ENCODE measurements around the gene ZBTB6. TPM values are rescaled to one million over a fixed set of nuclear protein-coding genes. Genes with fewer than 3 reads are reported as not detected.

Gene ZBTB6
- total and polyA plus RNA-seq, 2 of the 4 experiments (the other 2 are of a cell fraction), result 2.6 to 11.7 TPM

GRCh38 chr9:122955961-122956360 lies 42.8 kb upstream of the ZBTB6 start:
- ChIA-PET POLR2A (ENCODE audit: unreplicated experiment) (no interaction called here), CTCF (interaction anchor here (0.7 kb wide), 1 partner anchor 43 kb away, joined by 4 read pairs; the partner anchor contains the start of gene ZBTB6)
- DNase-seq (no peak), ATAC-seq (ENCODE audit: low read depth) (no peak)
- no peak overlapping the region for H4K91ac ChIP-seq (ENCODE audit: insufficient read depth, low read depth, low read length)
- no peak overlapping the region for H2BK5ac ChIP-seq (ENCODE audit: low read depth, low read length, poor library complexity, severe bottlenecking)
- H3K14ac ChIP-seq (replicated peaks; ENCODE audit: low read depth, low read length), result no peak overlapping the region
- H3K9me3 ChIP-seq (ENCODE audit: control insufficient read depth, insufficient read depth, low read length), result no peaks in the 10 kb centered on the region
- TF ChIP-seq RAD21 (IDR thresholded peaks at IDR 0.05; ENCODE audit: low read length), result no peak
- TF ChIP-seq CHD1 (IDR thresholded peaks at IDR 0.05; ENCODE audit: low read depth, low read length), result no peak
- TF ChIP-seq RFX5 (IDR thresholded peaks at IDR 0.05; ENCODE audit: low read depth, low read length), result no peak
- no peak for TF ChIP-seq MAZ (IDR thresholded peaks at IDR 0.05; ENCODE audit: borderline replicate concordance, low read depth, low read length)
- no peak for TF ChIP-seq CEBPB (IDR thresholded peaks at IDR 0.05; ENCODE audit: low read depth, low read length)
- TF ChIP-seq SMC3 (IDR thresholded peaks at IDR 0.05; ENCODE audit: low read depth, low read length), result no peak
- TF ChIP-seq ELK1 (IDR thresholded peaks at IDR 0.05; ENCODE audit: borderline replicate concordance, low read depth, low read length), result no peak
- no peak for TF ChIP-seq FOS (IDR thresholded peaks at IDR 0.05; ENCODE audit: low read depth, low read length)
- no peak overlapping the region for H3K4ac ChIP-seq (ENCODE audit: low read depth, low read length)
- no peak overlapping the region for H2AFZ ChIP-seq (replicated peaks; ENCODE audit: low read length, poor library complexity)
- in situ Hi-C loops (cut with MboI; ENCODE audit: low sequenced_read_pairs) (no loop called here), intact Hi-C loops (cut with micrococcal nuclease) (no loop called here), dilution Hi-C loops (cut with HindIII; ENCODE audit: low sequenced_read_pairs, unreplicated experiment) (no loop called here)
- no peak overlapping the region for H2BK15ac ChIP-seq (ENCODE audit: low read depth, low read length)
- no peak overlapping the region for H4K5ac ChIP-seq (ENCODE audit: low read depth, low read length)
- no peak overlapping the region for H3K18ac ChIP-seq (ENCODE audit: low read depth, low read length)
- H3K9ac ChIP-seq (ENCODE audit: low read depth, low read length), result no peak overlapping the region
- H2BK20ac ChIP-seq (ENCODE audit: low read depth, low read length), result no peak overlapping the region
- no peaks in the 10 kb centered on the region for H3K9me1 ChIP-seq (ENCODE audit: insufficient read depth, low read length)
- H2AK5ac ChIP-seq (ENCODE audit: low read depth, low read length), result no peak overlapping the region
- no TSS peak for BruUV-seq (replicated peaks)
- no peak overlapping the region for H3K23ac ChIP-seq (ENCODE audit: low read depth, low read length)
- no peak overlapping the region for H3K56ac ChIP-seq (ENCODE audit: extremely low read depth, insufficient read depth, low read length)
- H2AK9ac ChIP-seq (replicated peaks; ENCODE audit: low read depth, low read length, poor library complexity), result no peak overlapping the region
- peaks cover 11% of the 10 kb centered on the region for H3K36me3 ChIP-seq (ENCODE audit: control insufficient read depth, insufficient read depth, low read length)
- H3K4me1 ChIP-seq (ENCODE audit: control insufficient read depth, insufficient read depth, low read length), result peaks cover 3% of the 10 kb centered on the region; the same call in 1 of the 2 replicates
- H3K27me3 ChIP-seq (ENCODE audit: control insufficient read depth, insufficient read depth, low read length), result no peaks in the 10 kb centered on the region
- no peak overlapping the region for H3K4me2 ChIP-seq (ENCODE audit: low read depth, low read length)
- H4K8ac ChIP-seq (ENCODE audit: low read depth in 2 of 2, low read length in 2 of 2), result no peak overlapping the region
- H2BK120ac ChIP-seq (ENCODE audit: low read depth, low read length), result no peak overlapping the region
- H3K4me3 ChIP-seq (ENCODE audit: insufficient read depth, low read depth, low read length), result no peak overlapping the region
- peaks cover 26 to 63% of the 10 kb centered on the region in 2 experiments for H3K79me1 ChIP-seq (ENCODE audit: low read depth in 1 of 2, low read length in 2 of 2)
- peaks cover 29% of the 10 kb centered on the region for H4K20me1 ChIP-seq (ENCODE audit: insufficient read depth, low read length)
- no peak overlapping the region for H3K27ac ChIP-seq (ENCODE audit: insufficient read depth, low read length)

Measured in IMR-90 (cell line).